GM12801 (cell line): ENCODE results near the gene ARPIN.

Source experiments
- CTCF ChIP-seq: IDR thresholded peaks from one replicate; pipeline ENCODE4 v1.5.1; 2011; ENCODE audit warnings: control low read depth; ENCODE audit not compliant: insufficient read length; ENCODE audit errors: extremely low read depth

Gene ARPIN

GRCh38 chr15:89937365-89938350 is 24.9 kb upstream of the ARPIN start:
- TF ChIP-seq CTCF = no peak

DNA sequence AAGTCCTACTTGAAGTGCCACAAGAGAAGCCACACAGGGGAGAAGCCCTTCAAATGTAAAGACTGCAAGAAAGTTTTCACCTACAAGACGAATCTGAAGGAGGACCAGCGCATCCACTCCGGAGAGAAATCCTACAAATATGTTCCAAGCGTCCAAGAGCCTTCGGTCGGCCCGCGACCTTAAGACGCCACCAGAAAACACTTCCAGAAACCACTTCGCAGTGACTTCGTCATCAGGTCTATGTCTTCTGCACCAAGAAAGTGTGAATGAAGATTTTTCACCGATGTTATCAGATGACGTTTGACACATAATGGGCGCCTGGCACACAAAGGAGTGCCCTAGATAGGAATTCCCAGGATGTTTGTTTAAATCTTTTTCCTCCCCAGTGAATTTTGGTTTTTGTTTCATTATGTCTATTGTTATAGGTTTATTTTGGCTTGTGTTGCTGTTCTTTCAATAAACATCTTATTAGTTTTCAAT is 24.1 kb upstream of the ARPIN start:
- no peak for TF ChIP-seq CTCF

- TF ChIP-seq CTCF = no peak
Observed at GRCh38 chr15:89936051-89936785, 23.5 kb upstream of the ARPIN start.

- no peak for TF ChIP-seq CTCF
Observed at GRCh38 chr15:89932880-89933279, 20.1 kb upstream of the ARPIN start.

GRCh38 chr15:89928421-89928820 is 15.7 kb upstream of the ARPIN start:
- TF ChIP-seq CTCF = no peak

- TF ChIP-seq CTCF = no peak
Observed at GRCh38 chr15:89926158-89926557, 13.4 kb upstream of the ARPIN start.

DNA sequence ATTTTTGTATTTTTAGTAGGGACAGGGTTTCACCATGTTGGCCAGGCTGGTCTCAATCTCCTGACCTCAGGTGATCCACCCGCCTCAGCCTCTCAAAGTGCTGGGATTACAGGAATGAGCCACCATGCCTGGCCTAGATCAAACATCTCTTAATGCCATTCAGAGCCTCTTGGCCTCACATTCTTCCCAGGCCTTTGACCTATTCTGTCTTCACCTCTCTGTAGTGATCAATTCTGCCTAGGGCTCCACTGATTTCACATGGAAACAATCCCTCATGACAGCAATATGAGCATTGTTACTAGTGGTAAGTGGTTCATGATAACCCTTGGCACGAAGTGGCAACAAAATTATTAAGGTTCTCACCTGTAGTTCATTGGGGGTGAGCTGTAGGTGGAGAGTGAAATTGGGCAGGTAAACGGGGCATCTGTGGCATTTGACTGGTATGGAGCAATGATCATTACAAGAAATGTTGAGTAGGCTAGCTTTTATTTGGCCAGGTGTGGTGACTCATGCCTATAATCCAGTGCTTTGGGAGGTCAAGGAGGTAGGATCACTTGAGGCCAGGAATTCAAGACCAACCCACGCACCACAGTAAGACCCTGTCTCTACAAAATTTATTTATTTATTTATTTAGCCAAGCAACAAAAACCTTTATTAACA is 4.8 kb upstream of the ARPIN start:
- no peak for TF ChIP-seq CTCF
